Activated naive CD4-positive, alpha-beta T cell treated with anti-CD3 and anti-CD28 coated beads, Interleukin-2, amount 10 ng/mL, durations not matched to agents 5 hours and 36 hours (primary cell): ENCODE measurements around the gene IL18BP. TPM values are rescaled to one million over a fixed set of nuclear protein-coding genes. Genes with fewer than 3 reads are reported as not detected.

Experiments
- total RNA-seq, 2 experiments: library from RNA; stranded (reverse); gene quantifications; one replicate each; pipeline ENCODE4 v1.2.3, GENCODE V29; 2021

IL18BP gene
- 10 to 100 TPM; 13.3 to 16.6 TPM for total RNA-seq

DNA sequence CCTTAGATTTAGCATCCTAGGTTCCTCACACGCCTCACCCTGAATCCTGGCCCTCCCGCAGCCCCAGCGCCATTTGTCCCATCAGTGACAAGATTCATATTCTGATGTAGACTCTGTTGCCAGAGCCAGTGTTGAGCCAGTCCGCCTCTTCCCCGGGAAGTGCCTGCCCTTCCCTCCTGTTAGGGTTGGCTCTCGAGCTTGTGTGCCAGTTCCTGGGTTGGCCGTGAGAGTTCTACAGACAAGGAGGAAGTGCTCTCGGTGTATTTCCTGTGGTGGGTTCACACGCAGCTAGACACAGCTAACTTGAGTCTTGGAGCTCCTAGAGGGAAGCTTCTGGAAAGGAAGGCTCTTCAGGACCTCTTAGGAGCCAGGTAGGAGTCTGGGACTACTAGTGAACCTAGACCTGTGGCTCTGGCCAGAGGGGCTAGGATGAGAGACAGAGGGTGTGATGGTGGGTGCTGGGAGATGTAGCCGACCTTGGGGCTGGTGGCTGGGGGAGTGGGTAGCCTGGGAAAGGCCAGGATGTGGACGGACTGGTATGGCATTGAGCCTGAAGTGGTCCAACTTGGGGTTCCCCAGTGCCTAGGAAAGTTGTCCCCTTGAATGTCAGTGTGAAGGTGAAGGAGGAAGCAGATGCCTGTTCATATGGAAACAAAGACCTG, at the start of gene IL18BP:
IL18BP (plus strand) TSS at position 261 of the 662 bp plus-strand sequence. CDS start 1,076 bp downstream, outside the sequence.

Other genes with a start within 250 kb of the IL18BP start
- gene DEFB108B, start 165.7 kb upstream of the IL18BP start, total RNA-seq = not detected
- not detected for gene DEFB131B, start 120.5 kb upstream of the IL18BP start, total RNA-seq
- gene XNDC1N, start 70.3 kb upstream of the IL18BP start, total RNA-seq = 10 to 100 TPM; 12.3 to 14.1 TPM
- gene RNF121, start 69.9 kb upstream of the IL18BP start, total RNA-seq = 10 to 100 TPM; 20.9 to 22.4 TPM
- 100 to 1,000 TPM; 218 to 220 TPM for gene NUMA1, start 81.6 kb downstream of the IL18BP start, total RNA-seq
- gene LRRC51, start 81.9 kb downstream of the IL18BP start, total RNA-seq = 1 to 10 TPM; 6.0 TPM
- gene LAMTOR1, start 104.4 kb downstream of the IL18BP start, total RNA-seq = 10 to 100 TPM; 72.8 to 75.1 TPM
- not detected for gene TOMT, start 107.0 kb downstream of the IL18BP start, total RNA-seq
- 10 to 100 TPM; 74.3 to 78.6 TPM for gene ANAPC15, start 113.8 kb downstream of the IL18BP start, total RNA-seq
- gene FOLR3, start 136.8 kb downstream of the IL18BP start, total RNA-seq = not detected
- not detected for gene FOLR1, start 193.2 kb downstream of the IL18BP start, total RNA-seq
- gene FOLR2, start 217.9 kb downstream of the IL18BP start, total RNA-seq = not detected
- 100 to 1,000 TPM; 120 to 131 TPM for gene INPPL1, start 225.9 kb downstream of the IL18BP start, total RNA-seq
- gene PHOX2A, start 245.3 kb downstream of the IL18BP start, total RNA-seq = not detected